GM21515 (cell line): ENCODE data around the gene MACF1.

Experiments used
- ATAC-seq: cut with Tn5 transposase; IDR thresholded peaks from one replicate; pipeline ENCODE4 v1.9.1; 2021; ENCODE audit not compliant: unreplicated experiment

Gene MACF1

GRCh38 chr1:39410915-39411436, 206.5 kb downstream of the MACF1 start:
- ATAC-seq: no peak

GRCh38 chr1:39411526-39412478, 207.3 kb downstream of the MACF1 start:
- no peak for ATAC-seq

DNA sequence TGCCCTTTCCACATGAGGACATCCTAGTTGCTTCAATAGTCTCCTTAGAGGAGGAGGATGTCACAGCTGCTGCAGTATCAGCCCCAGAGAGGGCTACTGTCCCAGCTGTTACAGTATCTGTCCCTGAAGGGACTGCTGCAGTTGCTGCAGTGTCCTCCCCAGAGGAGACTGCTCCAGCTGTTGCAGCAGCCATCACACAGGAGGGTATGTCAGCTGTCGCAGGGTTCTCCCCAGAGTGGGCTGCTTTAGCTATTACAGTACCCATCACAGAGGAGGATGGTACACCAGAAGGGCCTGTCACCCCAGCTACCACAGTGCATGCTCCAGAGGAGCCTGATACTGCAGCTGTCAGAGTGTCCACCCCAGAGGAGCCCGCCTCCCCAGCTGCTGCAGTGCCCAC, 208.4 kb downstream of the MACF1 start:
- no peak for ATAC-seq

DNA sequence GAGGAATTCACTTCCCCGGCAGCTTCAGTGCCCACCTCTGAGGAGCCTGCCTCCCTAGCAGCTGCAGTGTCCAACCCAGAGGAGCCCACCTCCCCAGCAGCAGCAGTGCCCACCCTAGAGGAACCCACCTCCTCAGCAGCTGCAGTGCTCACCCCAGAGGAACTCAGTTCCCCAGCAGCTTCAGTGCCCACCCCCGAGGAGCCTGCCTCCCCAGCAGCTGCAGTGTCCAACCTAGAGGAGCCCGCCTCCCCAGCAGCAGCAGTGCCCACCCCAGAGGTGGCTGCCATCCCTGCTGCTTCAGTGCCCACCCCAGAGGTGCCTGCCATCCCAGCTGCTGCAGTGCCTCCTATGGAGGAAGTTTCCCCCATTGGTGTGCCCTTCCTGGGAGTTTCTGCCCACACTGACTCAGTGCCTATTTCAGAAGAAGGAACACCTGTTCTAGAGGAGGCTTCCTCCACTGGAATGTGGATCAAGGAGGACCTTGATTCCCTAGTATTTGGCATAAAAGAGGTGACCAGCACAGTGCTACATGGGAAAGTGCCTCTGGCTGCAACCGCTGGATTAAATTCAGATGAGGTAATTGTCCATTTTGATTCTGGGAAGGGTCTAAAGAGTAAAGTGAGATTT, 209.5 kb downstream of the MACF1 start:
- ATAC-seq: no peak

DNA sequence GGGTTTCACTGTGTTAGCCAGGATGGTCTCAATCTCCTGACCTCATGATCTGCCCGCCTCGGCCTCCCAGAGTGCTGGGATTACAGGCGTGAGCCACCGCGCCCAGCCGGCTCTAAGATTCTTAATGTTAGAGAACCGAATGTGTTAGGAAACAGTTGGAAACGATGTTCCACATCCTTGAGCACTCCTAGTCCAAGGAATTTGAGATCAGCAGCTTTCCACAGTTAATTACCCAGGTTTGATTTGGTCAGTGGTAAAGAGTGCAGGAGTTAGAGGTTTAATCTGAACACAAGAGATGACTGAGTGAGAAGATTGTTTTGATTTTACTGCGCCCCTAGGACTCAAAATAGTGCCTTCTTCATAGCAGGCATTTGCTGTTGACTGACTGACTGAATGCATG, 211.1 kb downstream of the MACF1 start:
- no peak for ATAC-seq

DNA sequence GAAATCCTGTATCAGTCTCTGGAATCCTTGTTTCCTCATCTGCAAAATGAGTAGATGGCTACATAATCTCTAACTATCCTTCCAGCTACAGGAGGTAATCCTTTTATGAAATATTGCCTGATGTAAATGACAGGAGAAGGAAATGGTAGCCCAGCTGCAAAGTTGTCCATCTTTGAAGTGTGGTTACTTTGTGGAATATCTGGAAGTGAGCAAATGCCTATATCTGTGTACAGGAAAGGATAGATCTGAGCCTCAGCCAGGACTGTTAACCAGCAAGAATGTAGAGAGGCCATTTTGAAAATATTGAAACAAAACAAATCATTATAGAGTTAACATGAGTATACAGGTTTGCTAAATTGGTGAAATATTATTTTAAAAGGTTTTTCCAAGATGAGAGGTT, 212.1 kb downstream of the MACF1 start:
- ATAC-seq: no peak

DNA sequence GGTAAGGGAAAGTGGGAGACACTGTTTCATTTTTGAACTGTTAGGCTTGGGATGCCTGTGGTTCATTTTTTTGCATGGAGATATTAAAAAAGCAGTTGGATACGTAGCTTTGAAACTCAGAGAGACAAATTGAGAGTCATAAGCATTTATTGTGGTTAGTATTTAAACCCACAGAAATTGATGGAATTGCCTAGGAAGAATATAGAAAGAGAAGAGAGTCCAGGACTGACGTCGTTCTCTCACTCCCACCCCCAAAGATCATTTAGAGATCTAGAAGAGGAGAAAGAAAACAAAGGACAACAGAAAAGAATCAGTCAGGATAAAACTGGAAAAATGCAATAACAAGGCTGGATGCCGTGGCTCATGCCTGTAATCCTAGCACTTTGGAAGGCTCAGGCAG, 213.7 kb downstream of the MACF1 start:
- ATAC-seq: no peak

GRCh38 chr1:39420493-39420892, 216.0 kb downstream of the MACF1 start:
- ATAC-seq: no peak

- no peak for ATAC-seq
Observed at GRCh38 chr1:39422614-39423013, 218.1 kb downstream of the MACF1 start.

GRCh38 chr1:39425151-39425550, 220.7 kb downstream of the MACF1 start:
- no peak for ATAC-seq

DNA sequence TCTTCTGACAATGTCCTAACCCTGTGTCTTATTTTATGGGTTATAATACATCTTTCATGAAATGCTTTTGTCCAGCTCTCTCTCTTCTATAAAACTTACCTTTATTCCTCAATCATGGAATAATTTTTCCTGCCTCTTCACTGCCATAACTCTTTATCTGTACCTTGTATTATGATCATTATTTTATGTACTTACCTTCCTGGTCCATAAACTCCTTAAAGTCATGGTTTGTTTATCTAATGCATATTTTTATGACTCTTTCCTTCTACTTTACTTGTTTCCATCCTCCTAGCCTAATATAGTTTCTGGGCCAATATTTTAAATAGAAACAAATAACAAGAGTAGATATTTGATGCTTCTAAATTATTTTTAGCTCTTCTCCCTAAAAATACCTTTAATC, 221.1 kb downstream of the MACF1 start:
- ATAC-seq: no peak

GRCh38 chr1:39426346-39426745, 221.9 kb downstream of the MACF1 start:
- ATAC-seq: no peak

DNA sequence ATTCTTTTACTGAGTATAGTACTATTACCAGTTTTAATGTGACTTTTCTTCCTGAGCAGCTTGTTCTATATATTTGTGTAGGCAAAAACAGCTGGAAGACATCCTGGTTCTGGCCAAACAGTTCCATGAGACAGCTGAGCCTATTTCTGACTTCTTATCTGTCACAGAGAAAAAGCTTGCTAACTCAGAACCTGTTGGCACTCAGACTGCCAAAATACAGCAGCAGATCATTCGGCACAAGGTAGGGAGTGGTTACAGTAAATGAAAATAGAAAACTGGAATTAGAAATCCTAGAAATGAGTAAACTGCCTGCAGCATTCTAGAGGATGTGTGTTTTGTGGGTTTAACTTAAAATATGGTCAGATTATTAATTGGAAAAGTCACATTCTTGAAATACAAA, 222.9 kb downstream of the MACF1 start:
- ATAC-seq: no peak

DNA sequence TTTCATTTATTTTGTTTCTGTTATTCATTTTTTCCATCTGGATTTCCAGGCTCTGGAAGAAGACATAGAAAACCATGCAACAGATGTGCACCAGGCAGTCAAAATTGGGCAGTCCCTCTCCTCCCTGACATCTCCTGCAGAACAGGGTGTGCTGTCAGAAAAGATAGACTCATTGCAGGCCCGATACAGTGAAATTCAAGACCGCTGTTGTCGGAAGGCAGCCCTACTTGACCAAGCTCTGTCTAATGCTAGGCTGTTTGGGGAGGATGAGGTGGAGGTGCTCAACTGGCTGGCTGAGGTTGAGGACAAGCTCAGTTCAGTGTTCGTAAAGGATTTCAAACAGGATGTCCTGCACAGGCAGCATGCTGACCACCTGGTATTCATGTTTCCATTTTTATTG, 223.4 kb downstream of the MACF1 start:
- no peak for ATAC-seq

GRCh38 chr1:39431927-39432326, 227.4 kb downstream of the MACF1 start:
- no peak for ATAC-seq

DNA sequence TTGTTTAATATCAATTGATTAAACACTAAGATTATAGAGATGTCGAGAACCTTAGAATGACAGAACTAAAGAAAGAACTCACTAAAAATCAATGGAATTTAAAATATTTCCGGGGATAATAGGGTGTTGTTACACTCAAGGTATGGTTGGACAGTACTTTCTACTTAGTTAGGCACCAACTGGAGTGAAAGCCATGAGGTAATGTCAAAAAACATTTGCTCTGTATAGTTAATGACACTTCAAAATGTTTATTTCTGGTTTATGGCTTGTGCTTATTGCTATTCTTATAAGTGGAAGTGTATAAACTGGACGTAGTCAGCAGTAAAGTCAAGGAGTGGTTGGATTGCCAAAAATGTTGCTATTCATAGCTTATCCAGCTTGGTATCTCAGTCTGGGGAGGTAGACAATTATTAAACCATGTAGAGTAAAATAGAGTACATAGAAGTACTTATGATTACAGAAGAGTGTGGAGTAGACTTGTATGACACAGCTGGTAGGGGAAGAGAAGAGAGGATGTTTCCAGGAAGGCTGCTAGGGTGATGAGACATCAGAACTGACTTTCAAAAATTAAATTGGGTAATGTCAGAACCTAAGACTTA, 230.4 kb downstream of the MACF1 start:
- no peak for ATAC-seq

DNA sequence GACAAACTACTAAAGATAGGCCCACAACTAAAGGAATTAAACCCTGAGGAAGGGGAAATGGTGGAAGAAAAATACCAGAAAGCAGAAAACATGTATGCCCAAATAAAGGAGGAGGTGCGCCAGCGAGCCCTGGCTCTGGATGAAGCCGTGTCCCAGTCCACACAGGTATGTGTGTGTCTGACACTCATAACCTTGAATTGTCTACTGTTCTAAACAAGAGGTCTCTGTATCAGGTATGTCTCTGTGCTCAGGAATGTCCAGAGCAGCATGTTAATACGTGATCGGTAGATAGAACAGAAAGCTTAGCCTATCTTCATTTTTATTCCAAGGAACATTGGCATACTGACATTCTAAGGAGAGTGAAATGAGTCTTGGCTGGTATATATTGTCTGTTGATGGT, 231.1 kb downstream of the MACF1 start:
- no peak for ATAC-seq

DNA sequence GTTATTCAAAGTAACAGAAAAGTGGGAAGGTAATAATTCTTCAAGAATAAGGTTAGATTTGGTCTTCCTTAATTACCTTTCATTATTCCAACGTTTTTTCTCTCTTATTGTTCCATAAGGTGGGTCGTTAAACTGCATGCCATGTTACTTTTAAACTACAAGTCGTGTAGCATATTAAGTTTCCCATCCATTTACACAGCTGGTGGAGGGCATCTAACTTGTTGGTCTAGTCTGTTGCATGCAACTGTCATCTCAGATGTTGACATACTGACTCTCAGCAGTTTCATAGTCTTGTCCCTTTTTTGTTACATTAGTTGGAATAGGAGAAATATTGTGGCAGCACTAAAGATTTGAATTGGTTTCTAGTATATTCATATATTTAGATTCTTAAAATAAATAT, 232.3 kb downstream of the MACF1 start:
- ATAC-seq: no peak

DNA sequence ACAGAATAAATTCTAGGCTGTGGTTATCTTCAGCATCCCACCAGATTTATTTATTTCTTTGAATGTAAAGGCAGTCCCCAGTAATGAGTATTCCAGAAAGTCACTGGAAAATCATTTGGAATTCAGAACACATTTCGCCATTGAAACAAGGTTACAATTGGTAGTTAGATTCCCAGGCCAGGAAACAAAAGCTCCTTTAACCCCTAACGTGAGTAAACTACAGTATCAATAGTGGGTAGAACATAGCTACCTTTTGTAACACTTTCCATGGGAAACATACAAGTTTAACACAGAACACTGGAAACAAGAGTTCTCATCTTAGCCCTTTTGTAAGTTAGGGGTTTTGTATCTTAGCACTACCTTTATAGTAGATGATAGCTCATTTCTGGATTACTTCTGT, 233.5 kb downstream of the MACF1 start:
- ATAC-seq: no peak

- no peak for ATAC-seq
Observed at GRCh38 chr1:39440856-39441255, 236.4 kb downstream of the MACF1 start.

DNA sequence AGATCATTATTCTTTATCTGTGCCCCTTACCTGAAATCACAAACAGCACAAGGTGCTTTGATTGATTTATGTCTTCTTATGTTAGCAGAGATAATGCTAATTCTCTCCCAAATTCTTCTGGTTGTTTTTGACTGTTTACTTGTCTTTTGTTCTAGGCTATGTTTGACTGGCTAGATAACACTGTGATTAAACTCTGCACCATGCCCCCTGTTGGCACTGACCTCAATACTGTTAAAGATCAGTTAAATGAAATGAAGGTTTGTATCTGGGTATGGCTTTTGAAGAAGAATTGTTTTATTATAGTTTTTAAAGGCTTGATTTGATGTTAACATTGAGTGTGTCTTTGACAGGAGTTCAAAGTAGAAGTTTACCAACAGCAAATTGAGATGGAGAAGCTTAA, 237.3 kb downstream of the MACF1 start:
- no peak for ATAC-seq

DNA sequence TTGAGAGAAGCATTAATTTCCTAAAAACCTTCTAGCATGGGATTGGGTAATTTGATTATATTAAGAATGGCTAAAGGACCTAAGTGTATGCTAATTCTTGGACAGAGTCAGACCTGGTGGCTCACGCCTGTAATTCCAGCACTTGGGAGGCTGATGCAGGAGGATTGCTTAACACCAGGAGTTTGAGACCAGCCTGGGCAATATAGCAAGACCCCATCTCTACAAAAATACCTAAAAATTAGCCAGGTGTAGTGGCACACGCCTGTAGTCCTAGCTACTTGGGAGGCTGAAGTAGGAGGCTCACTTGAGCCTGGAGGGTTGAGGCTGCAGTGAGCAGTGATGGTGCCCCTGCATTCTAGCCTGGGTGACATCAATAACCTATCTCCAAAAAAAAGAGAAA, 241.1 kb downstream of the MACF1 start:
- ATAC-seq: no peak
